GOT3 (cell line): ENCODE measurements around the gene GRIN2A.
"Not testable (repeated sequence)": the region's sequence is repeated elsewhere in the genome, so short reads cannot be mapped to it uniquely, and the experiment has no call there.

Source experiments
- DNase-seq: peaks from one replicate; lab custom pipeline; 2025; ENCODE audit warnings: mixed read lengths; lab: John Stamatoyannopoulos, UW

The GRIN2A gene

DNA sequence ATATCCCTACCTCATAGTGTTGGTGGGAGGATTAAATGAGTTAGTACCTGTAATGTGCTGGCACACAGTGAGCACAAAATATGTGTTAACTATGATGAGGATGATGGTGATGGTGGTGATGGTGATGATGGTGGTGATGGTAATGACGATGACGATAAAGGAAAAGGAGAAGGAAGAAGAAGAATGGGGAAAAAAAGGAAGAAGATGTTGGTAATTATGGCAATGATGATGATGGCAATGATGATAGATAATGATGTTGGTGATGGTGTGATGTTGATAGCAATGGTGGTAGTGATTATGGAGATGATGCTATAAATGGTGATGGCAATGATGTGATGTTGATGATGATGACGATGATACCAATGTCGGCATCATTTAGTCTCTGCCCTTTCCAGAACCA is 270.2 kb downstream of the GRIN2A start:
- no peak for DNase-seq

DNA sequence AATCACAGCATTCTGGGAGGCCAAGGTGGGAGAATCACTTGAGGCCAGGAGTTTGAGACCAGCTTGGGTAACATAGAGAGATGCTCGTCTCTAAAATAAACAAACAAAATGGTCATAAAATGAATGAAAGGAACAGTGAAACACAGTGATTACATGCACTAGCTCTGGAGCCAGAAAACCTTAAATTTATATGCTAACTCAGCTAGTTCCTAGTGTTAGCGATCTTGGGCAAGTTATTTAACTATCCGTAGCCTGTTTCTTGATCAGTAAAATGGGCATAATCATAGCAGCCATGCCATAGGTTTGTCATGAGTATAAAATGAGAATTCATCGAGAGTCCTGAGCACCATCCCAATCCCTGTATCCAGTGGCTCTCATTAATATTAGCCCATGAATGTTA is 271.0 kb downstream of the GRIN2A start:
- no peak for DNase-seq

DNA sequence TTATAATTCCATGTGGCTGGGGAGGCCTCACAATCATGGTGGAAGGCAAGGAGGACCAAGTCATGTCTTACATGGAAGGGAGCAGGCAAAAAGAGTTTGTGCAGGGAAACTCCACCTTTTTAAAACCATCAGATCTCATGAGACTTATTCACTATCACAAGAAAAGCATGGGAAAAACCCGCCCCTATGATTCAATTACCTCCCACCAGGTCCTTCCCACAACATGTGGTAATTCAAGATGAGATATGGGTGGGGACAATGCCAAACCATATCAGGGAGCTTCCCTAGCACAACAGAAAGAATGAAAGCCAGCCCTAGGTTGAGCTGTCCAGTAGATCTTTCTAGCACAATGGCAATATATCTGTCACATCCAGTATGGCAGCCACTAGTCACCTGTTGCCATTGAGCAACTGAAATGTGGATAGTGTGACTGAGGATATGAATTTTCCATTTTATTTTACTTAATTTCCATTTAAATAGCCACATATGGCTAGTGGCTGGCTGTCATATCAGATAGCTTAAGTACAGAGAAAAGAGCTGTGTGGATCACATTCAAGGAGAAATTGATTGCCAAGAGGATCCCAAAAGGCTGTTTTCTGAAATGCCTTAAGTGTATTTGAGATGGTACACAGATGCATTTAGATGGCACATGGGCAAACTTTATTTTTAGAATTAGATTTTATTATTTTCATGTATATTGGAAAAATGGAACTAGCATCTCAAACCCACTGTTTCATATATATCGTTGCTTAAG is 273.0 kb downstream of the GRIN2A start:
- DNase-seq = no peak

DNA sequence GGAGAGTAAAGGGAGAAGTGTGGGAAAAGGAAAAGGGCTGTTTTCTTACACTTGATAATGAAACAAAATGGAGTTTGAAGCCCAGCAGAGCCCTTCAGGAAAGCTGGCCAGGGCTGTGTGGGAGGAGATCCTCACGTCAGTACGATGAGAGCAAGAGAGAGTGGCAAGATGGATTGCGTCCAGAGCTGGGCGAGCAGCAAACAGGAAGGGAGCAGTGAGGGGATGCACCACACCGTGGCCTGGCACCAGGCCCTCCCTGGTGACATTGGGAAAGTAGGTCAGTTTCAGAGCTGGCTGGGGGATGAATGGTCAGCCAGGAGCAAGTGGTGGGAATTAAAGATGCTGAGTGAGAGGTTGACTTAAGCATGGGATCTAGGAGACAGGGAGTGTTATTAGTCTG is 273.6 kb downstream of the GRIN2A start:
- no peak for DNase-seq

DNA sequence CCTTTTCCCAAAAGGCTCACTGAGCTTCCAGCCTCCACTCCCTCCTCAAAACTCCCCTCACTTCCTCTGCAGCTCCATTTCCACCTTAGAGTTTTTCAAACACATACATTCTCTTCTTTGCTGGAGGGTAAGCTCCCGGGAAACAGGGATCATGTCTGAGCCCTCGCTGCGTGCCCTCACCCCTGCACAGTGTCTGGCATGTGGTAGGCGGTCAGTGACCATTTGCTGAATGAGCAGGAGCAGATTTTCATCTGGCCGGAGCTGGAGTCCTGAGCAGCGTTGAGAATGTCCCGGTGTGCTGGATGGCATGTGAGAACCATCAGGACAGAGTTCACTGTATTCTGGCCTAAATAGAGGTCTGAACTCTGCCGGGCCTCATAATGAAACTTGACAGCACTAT is 274.5 kb downstream of the GRIN2A start:
- no peak for DNase-seq

DNA sequence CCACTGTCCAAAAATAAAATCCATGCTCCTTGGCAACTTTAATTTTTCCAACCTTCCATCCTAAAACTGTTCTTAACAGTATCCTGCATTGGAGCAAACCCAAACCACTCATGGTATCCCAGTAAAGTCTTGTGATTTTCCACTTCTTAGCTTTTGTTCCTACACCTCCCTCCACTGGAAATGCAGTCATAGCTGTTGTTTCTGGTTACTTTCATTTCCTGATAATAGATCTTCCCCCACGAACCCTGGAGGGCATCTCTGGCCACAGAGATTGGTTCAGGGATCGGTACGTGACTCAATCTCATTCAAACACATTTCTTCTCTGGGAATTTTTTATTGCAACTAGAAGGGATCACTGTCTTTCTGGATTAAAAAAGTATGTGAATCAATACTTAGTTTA is 276.0 kb downstream of the GRIN2A start:
- DNase-seq = no peak

DNA sequence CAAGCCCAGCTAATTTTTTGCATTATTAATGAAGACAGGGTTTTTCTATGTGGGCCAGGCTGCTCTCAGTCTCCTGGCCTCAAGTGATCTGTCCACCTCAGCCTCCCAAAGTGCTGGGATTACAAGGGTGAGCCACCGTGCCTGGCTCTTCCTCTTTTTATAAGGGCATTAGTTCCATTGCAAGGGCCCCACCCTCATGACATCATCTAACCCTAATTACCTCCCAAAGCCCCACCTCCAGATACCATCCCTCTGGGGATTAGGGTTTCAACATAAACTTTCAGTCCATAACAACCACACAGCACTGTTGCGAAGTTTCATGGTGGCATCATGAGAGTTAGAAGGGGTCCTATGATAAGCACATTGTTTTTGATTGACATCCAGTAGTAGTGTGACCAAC is 277.7 kb downstream of the GRIN2A start:
- no peak for DNase-seq

DNA sequence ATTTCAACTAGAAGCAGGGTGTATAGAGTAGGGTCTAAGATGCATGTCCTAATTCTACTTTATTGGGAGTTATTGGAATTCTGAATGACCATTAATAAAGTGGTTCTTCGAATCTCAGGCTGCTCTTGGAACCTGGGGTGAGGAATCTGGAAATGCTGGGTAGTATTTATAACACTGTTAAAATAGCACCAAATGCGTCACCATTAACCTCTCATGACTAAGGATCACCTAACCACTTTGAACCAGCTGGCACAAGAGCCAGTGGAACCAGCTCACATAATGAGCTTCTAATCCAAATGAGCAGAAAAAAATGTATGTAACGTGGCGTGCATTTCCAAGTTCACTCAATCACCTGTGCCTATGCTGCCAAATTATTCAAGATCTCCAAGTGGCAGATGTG is 281.7 kb downstream of the GRIN2A start:
- DNase-seq = no peak

DNA sequence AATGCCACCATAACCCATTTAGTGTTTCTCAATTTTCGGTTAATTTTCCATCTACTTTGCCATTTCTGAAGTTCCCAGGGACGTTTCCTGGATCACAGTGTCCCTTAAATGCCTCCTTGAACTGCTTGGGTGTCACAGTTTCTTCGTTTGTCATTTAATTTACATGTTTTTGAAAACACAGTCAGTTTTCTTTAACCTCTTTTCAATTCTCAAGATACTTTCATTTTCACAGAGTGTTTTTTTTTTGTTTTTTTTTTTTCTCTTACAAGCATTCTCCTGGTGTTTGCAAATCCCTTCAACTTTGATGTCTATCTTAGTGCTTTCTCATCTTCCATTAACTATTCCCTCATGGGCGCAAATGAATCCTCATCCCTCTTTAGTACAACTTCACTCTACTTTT is 283.7 kb downstream of the GRIN2A start:
- no peak for DNase-seq

DNA sequence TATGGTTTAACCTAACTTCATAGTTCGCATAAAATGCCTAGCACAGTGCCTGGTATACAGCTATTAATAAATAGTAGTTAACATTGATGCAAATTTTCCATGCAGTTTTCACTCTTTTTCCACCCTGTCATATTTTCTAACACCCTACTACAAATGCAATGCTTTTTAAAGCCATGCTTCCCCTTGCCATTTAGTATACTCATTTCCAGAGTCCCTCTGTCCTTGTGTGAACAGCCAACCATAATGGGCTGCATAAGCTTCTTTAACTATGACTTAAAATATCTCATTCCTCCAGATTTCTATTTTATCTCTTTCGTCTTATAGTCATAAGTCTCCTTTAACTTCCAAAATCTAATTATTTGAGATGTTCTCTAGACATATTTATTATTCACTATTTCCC is 284.1 kb downstream of the GRIN2A start:
- DNase-seq = no peak

DNA sequence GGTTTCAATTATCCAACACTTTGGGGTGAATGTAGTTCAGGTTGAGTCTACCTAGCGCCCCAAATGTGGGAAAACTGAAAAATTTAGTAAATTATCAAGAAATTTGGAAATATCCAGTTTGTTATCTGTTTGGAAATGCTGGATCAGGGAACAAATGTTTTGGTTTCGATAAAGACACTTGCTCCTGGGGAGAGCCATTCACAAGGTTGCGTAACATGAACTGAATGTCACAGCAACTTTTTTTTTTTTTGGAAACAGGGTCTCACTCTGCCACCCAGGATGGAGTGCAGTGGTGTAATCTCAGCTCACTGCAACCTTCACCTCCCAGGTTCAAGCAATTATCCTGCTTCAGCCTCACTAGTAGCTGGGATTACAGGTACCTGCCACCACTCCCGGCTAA is 286.4 kb downstream of the GRIN2A start:
- no peak for DNase-seq

DNA sequence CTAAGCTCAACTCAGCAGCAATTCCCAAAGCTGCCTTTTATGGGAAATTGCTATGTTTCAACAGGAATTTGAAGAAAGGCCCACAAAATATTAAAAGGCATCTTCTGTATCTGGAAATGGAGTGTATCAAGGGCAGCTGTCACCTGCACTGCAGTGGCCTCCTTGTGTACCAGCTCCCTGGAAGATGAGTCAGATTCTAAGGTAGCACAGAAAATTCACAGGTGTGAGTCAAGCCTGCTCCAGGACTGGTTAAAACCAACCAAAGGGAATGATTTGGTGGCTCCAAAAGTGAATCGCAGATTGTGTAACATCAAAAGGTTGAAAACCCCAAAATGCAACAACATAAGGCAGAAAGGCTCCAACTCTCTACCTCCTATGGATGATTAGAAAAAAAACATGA is 296.4 kb downstream of the GRIN2A start:
- no peak for DNase-seq

DNA sequence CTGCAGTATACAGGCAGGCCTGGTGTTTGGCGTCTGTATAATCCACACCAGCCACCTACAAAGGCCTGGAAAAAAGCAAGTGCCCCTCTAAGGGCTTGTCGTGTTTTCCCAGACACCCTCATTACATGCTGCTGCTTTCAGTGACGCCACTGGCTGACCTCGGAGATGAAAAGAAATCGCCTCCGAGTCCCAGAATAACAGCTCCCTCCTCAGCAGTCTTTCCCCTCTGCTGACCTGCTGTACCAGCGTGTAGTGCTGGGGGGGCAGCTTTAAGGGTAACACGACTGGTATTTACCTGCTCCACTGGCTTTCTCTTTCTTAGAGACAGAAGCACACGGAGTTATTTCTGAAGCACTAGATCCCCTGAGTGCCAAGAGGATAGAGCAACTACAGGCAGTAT is 296.8 kb downstream of the GRIN2A start:
- DNase-seq = no peak

DNA sequence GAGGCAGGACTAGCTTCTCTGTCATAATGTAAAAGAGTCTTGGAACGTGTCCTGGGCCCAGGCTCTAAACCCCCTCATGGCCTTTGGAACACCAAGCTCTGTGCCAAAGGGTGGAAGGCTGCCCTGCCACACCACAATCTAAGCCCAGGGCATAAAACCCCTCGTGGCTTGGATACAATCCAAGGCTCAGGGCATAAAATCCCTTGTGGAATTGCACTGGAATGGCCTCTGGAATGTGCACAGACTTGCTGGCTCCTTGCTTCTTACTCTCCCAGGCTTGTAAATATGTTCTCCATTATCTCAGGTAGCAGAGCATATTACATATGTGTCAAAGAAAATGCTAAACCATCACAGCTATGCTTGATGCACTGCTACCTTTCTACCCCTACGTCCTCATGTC is 306.2 kb downstream of the GRIN2A start:
- DNase-seq = not testable (repeated sequence)

DNA sequence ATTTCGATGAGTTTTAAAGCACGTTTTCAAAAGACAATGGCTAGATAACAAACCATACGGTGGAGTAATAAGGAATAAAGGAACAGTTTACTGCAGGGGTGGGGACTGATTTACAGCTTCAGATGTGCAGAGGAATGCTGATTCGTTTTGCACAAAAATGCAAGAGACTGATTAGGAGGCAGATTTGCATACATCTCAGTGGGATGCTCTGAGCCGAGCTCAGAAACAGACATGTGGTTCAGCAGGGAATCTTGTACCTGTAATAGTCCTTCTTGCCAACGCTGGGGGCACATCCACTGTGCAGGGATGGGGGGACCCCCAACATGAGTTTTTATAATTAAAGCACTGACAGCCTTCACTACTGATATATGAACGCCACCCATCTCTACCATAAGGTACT is 308.0 kb downstream of the GRIN2A start:
- DNase-seq = no peak

DNA sequence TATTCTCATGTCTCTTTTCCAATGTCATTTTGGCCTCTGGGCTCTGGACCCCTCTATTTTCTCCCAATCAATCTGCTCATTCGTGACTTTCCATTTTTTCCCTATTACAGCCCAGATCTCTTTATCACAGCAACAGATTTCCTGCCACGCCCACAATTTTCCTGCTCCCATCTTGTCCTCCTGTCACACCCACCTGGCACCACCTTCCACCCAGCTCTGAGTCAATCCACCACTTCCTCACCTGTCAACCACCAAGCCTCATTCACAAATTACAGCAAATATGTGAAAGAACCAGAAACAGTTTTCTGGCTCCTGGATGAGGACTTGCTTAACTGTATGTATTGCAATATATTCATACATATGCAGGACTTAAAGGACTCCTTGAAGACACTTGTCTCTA is 311.3 kb downstream of the GRIN2A start:
- no peak for DNase-seq

DNA sequence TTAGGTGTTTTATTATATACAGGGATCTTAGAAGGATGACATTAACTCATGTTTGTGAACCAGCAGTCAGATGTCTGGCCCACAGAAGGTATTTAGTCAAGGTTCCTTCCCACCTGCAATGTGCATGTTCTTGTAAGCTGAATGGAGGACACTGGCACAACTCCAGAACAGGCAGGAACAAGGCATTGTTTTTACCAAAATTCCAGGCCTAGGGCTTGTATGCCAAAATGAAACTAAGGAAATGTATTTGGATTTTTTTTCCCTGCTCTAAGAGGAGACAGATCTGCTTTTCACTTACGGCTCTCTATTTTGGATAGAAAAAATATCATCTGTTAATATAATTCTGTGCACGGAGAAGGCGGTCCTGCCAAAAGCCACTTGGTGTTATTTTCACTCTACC is 312.5 kb downstream of the GRIN2A start:
- DNase-seq = no peak

DNA sequence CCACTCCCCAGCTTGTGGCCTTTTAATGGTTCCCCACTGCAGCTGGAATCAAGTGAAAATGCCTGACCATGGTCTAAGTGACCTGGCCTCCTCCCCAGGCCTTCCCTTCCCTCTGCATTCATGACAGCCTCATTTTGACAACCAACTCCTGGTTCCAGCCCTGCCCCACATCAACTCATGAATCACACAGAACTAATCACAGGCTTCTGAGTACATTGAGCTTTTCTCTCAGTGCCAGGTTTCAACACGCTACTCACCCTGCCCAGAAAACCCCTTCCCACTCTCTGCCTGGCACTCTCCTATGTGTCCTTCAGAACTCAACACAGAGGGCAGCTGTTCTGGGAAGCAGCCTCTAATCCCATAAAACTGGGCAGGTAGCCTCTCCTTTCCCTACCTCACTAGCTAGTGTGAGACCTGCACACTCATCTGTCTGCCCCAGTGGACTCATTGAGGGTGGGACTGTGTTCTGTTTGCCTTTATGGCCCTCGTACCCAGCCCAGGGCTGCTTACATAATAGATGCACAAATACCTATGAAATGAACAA is 313.6 kb downstream of the GRIN2A start:
- DNase-seq = no peak

DNA sequence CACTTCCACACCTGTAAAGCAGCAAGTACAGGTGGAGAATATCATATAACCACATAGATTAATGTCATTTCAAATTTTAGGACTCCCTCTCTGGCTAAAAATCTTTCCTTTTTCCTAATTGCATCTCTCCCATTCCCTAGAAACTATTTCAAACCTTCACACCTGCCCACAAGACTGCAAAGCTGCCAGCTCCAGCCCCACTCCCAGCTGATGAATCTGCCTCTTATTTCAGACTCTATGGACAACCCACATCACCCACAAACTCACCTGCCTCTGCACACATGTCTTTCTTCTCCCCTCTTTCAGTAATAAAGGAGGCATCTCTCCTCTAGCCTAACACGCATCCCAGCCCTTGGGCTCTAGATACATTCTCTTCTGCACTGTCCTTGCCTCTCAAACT is 315.1 kb downstream of the GRIN2A start:
- no peak for DNase-seq

DNA sequence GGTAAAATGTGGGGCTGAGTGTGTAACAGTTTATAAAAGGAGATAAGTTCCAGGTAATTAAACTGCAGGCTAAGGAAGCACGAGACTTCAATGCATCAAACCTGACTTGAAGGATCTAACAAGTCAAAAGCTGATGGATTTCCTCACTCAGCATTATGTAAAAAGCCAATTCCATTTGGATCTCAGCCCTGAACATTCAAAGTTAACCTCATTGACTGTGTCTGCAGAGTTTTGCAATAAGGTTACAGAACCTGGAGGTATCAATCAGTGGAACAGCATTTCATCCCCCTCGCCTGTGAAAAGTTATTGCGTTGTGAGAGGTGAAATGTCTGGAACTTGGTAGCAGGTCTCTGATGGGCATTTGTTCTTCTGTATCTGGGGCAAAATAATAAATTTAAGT is 317.8 kb downstream of the GRIN2A start:
- DNase-seq = no peak

DNA sequence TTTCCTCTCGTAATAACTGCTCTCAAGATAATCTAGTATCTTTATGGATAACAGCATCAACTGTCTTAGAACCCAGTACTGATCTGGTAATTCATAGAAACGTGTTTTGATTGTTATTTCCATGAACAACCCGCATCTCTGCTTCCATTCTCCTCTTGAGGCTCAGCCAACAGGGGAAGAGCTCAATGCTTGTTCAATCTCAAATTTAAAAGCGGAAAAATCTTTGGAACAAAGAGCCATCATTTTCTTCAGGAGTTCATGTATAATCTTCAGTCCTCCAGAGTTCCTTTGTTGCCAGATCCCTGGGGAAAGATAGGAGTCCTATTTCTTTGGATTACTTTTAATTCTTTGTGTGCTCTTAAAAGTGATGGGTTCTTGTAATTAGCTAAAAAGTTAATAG is 319.9 kb downstream of the GRIN2A start:
- no peak for DNase-seq

DNA sequence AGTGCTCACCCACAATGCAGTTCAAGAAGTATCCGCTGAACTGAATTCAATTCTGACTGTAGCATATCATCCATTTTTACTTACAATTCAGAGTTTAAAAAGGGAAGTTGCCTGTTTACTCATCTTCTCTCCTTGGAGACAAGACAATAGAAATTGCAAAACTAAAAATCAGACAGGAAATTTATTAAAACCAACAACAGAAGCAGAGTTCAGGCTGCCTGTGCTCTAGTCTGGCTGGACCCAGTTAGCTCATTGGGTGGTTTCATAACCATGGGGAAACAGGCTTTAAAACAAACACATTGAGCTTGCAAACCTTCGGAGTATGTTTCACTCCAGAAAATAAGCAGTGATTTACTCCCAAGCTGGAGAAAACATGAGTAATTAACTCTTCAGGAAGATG is 321.4 kb downstream of the GRIN2A start:
- DNase-seq = no peak

DNA sequence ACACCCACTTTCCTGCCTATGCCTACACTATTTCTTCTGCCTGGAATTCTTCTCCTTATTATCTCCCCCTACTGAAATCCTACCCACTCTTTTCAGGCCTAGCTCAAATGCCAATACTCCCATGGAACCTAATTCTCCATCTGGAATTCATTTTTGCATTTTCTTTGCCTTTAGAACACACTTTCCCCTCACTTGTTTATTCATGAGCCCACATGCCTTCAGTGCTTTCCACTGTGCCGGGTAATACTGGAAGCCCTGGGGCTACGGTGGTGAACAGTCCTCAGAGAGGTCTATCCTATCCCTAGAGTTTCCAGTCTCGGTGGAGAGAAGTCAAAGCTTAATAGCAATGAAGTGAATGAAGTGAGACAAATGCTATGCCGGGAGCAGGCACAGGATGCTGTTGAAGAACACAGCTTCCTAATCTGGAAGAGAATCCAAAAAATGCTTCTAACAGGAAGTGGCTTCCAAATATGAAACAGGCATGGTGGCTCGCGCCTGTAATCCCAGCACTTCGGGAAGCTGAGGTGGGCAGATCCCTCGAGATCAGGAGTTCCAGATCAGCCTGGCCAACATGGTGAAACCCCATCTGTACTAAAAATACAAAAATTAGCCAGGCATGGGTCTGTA is 322.4 kb downstream of the GRIN2A start:
- no peak for DNase-seq

DNA sequence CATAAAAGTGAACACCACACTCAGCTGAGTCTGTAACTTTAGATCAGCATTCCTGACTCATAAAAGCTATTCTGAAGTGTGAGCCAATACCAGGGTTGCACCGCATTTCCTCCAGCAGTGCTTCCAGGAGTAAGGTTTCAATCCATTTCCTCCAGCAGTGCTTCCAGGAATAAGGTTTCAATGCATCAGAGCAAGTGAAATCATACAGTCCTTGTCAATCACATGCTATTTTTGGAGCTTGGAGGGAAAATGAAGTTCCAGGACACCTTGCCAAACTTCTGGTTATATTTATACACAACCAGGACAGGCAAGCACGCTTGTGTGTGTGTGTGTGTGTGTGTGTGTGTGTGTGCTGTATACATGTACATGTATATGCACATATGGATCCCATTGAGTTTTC is 327.6 kb downstream of the GRIN2A start:
- no peak for DNase-seq
